H1 (cell line): ENCODE results near the gene PLIN1. TPM values are rescaled to one million over a fixed set of nuclear protein-coding genes. Genes with fewer than 3 reads are reported as not detected.
A peak's percentile ranks its signal among the peaks of the same experiment; 100 is the strongest.

ENCODE experiments used
- CTCF ChIA-PET: fragments of 300-600 bp; sonication (Branson Sonifier 250); formaldehyde crosslinking; loops from one replicate; lab custom pipeline; 2021; ENCODE audit not compliant: partially characterized antibody; lab: Charles Lee
- POLR2A ChIA-PET: fragments of 300-600 bp; sonication (Branson Sonifier 250); formaldehyde crosslinking; loops from one replicate; lab custom pipeline; 2021; ENCODE audit warnings: inconsistent platforms; ENCODE audit not compliant: partially characterized antibody; lab: Charles Lee
- DNase-seq, 2 experiments: peaks; one replicate each; pipeline versions ENCODE4 v3.0.0 to v3.0.0-alpha.2; 2010 to 2022; ENCODE audit warnings: low spot score in 2 of 2, low read depth in 1 of 2, mixed read lengths in 1 of 2
- FAIRE-seq: peaks from 2 replicates; lab custom pipeline; 2011; peaks lifted over from hg19 to GRCh38; lab: Jason Lieb, UNC
- H2AFZ ChIP-seq: 2 replicates; pipeline ENCODE4 v1.8.1; 2012; ENCODE audit warnings: low read length, inconsistent platforms
- H2AK5ac ChIP-seq: 2 replicates; pipeline ENCODE4 v1.6.1; 2013; ENCODE audit warnings: low read depth, low read length
- H2BK120ac ChIP-seq: replicated peaks from 2 replicates; pipeline ENCODE3; 2013; ENCODE audit warnings: low read depth, low read length, inconsistent platforms
- H2BK12ac ChIP-seq: 2 replicates; pipeline ENCODE4 v1.6.1; 2013; ENCODE audit warnings: low read depth, low read length
- H2BK15ac ChIP-seq: 2 replicates; pipeline ENCODE4 v1.6.1; 2013; ENCODE audit warnings: low read length
- H2BK20ac ChIP-seq: 2 replicates; pipeline ENCODE4 v1.6.1; 2013; ENCODE audit warnings: low read length
- H2BK5ac ChIP-seq: 2 replicates; pipeline ENCODE4 v1.6.1; 2013; ENCODE audit warnings: low read depth, low read length
- H3K14ac ChIP-seq: 2 replicates; pipeline ENCODE4 v1.6.1; 2013; ENCODE audit warnings: inconsistent platforms; ENCODE audit not compliant: insufficient read length
- H3K18ac ChIP-seq: 2 replicates; pipeline ENCODE4 v1.6.1; 2013; ENCODE audit warnings: low read length; ENCODE audit errors: extremely low read depth
- H3K23ac ChIP-seq: 2 replicates; pipeline ENCODE4 v1.6.1; 2013; ENCODE audit warnings: inconsistent platforms; ENCODE audit not compliant: insufficient read length
- H3K23me2 ChIP-seq: 2 replicates; pipeline ENCODE4 v1.6.1; 2013; ENCODE audit warnings: low read depth, low read length
- H3K27ac ChIP-seq: 2 replicates; pipeline ENCODE4 v1.6.1; 2011; ENCODE audit warnings: low read depth, low read length, inconsistent platforms
- H3K27me3 ChIP-seq, 4 experiments: replicated peaks in 1 of 4; 1 replicate in 1 of 4; 2 replicates in 3 of 4; pipeline versions ENCODE4 v1.6.1 to v1.8.1; 2011 to 2013; ENCODE audit warnings: low read length in 3 of 4, mild to moderate bottlenecking in 3 of 4, inconsistent platforms in 2 of 4, mixed read lengths in 2 of 4, moderate library complexity in 1 of 4; ENCODE audit not compliant: control insufficient read depth in 3 of 4, insufficient read depth in 3 of 4; ENCODE audit errors: extremely low read depth in 1 of 4
- H3K36me3 ChIP-seq, 4 experiments: 2 replicates each; pipeline versions ENCODE4 v1.6.1 to v1.8.1; 2011 to 2013; ENCODE audit warnings: mild to moderate bottlenecking in 4 of 4, low read length in 3 of 4, moderate library complexity in 2 of 4, control low read depth in 1 of 4, inconsistent platforms in 1 of 4; ENCODE audit not compliant: insufficient read depth in 4 of 4, control insufficient read depth in 2 of 4
- H3K4ac ChIP-seq: replicated peaks from 2 replicates; pipeline ENCODE3; 2013; ENCODE audit warnings: low read length, low read depth, mixed read lengths, inconsistent platforms; ENCODE audit not compliant: insufficient read length
- H3K4me1 ChIP-seq, 4 experiments: replicated peaks in 1 of 4; 1 replicate in 1 of 4; 2 replicates in 3 of 4; pipeline versions ENCODE4 v1.6.1 to v1.8.1; 2011 to 2013; ENCODE audit warnings: low read length in 3 of 4, inconsistent platforms in 2 of 4, mixed read lengths in 1 of 4; ENCODE audit not compliant: insufficient read depth in 4 of 4, control insufficient read depth in 3 of 4
- H3K4me2 ChIP-seq, 2 experiments: 2 replicates each; pipeline versions ENCODE4 v1.6.1 to v1.8.1; 2011 to 2013; ENCODE audit warnings: low read depth in 2 of 2, low read length in 2 of 2, control low read depth in 1 of 2, inconsistent platforms in 1 of 2, mild to moderate bottlenecking in 1 of 2; ENCODE audit not compliant: insufficient read depth in 1 of 2
- H3K4me3 ChIP-seq, 4 experiments: fragments of 200-600, 300-600 bp in 1 of 4; sonication (generic), shearing (Covaris generic), sonication (Bioruptor Twin) in 1 of 4; 2 replicates each; pipeline versions ENCODE4 v1.5.1 to v1.8.1; 2011 to 2016; ENCODE audit warnings: low read length in 4 of 4, low read depth in 3 of 4, control low read depth in 2 of 4, inconsistent platforms in 2 of 4, mild to moderate bottlenecking in 2 of 4, mixed read lengths in 1 of 4, moderate library complexity in 1 of 4; ENCODE audit not compliant: insufficient read depth in 2 of 4; ENCODE audit errors: extremely low read depth in 1 of 4
- H3K56ac ChIP-seq: replicated peaks from 2 replicates; pipeline ENCODE3; 2013; ENCODE audit warnings: low read depth, mild to moderate bottlenecking, mixed read lengths, low read length, inconsistent platforms; ENCODE audit not compliant: insufficient read length
- H3K79me1 ChIP-seq: 2 replicates; pipeline ENCODE4 v1.6.1; 2013; ENCODE audit warnings: low read depth, low read length, control low read depth
- H3K79me2 ChIP-seq, 2 experiments: 2 replicates each; pipeline versions ENCODE4 v1.6.1 to v1.8.1; 2012 to 2013; ENCODE audit warnings: low read length in 2 of 2, mild to moderate bottlenecking in 2 of 2, inconsistent platforms in 1 of 2; ENCODE audit not compliant: insufficient read depth in 2 of 2, control insufficient read depth in 1 of 2
- H3K9ac ChIP-seq, 4 experiments: replicated peaks in 1 of 4; 1 replicate in 1 of 4; 2 replicates in 3 of 4; pipeline versions ENCODE4 v1.6.1 to v1.8.1; 2011 to 2013; ENCODE audit warnings: low read depth in 3 of 4, low read length in 3 of 4, control low read depth in 2 of 4, mild to moderate bottlenecking in 2 of 4, moderate library complexity in 2 of 4, inconsistent platforms in 1 of 4; ENCODE audit errors: extremely low read depth in 1 of 4
- H3K9me3 ChIP-seq, 2 experiments: 2 replicates each; pipeline versions ENCODE4 v1.6.1 to v1.8.1; 2012 to 2013; ENCODE audit warnings: mild to moderate bottlenecking in 2 of 2, moderate library complexity in 2 of 2, control low read depth in 1 of 2, inconsistent platforms in 1 of 2, low read depth in 1 of 2, low read length in 1 of 2, mixed read lengths in 1 of 2; ENCODE audit not compliant: insufficient read depth in 2 of 2
- H4K20me1 ChIP-seq, 2 experiments: replicated peaks in 1 of 2; 2 replicates each; pipeline versions ENCODE3 to v1.8.1; 2011 to 2013; ENCODE audit warnings: inconsistent platforms in 2 of 2, low read length in 2 of 2, mild to moderate bottlenecking in 1 of 2; ENCODE audit not compliant: insufficient read depth in 2 of 2, control insufficient read depth in 1 of 2
- H4K5ac ChIP-seq: 2 replicates; pipeline ENCODE4 v1.6.1; 2013; ENCODE audit warnings: low read length, low read depth, mixed read lengths, inconsistent platforms; ENCODE audit not compliant: insufficient read length
- H4K8ac ChIP-seq: 2 replicates; pipeline ENCODE4 v1.8.0; 2013; ENCODE audit warnings: mild to moderate bottlenecking, moderate library complexity, low read length, inconsistent platforms; ENCODE audit not compliant: insufficient read depth; ENCODE audit errors: extremely low read depth
- H4K91ac ChIP-seq: replicated peaks from 2 replicates; pipeline ENCODE3; 2013; ENCODE audit warnings: low read length, mixed read lengths, inconsistent platforms; ENCODE audit not compliant: insufficient read length
- ATF3 ChIP-seq: IDR thresholded peaks from 2 replicates; pipeline ENCODE4 v1.6.1; 2011; ENCODE audit warnings: low read depth, mild to moderate bottlenecking, low read length; ENCODE audit not compliant: insufficient read depth
- BACH1 ChIP-seq: IDR thresholded peaks from 2 replicates; pipeline ENCODE4 v1.6.1; 2012; ENCODE audit warnings: low read length, improper control_type of control experiment
- BRCA1 ChIP-seq: IDR thresholded peaks from 2 replicates; pipeline ENCODE4 v1.6.1; 2012; ENCODE audit warnings: low read depth, low read length, improper control_type of control experiment
- CBX8 ChIP-seq: fragments of 300-800, 300-1000 bp; sonication (generic); IDR thresholded peaks from 2 replicates; pipeline ENCODE4 v1.7.1; 2016; ENCODE audit warnings: low read depth, low read length, borderline replicate concordance
- CHD1 ChIP-seq: IDR thresholded peaks from 2 replicates; pipeline ENCODE4 v1.6.1; 2012; ENCODE audit warnings: low read depth, low read length, improper control_type of control experiment
- EGR1 ChIP-seq: IDR thresholded peaks from 2 replicates; pipeline ENCODE4 v1.6.1; 2011; ENCODE audit warnings: low read depth, low read length, borderline replicate concordance
- EP300 ChIP-seq, 2 experiments: IDR thresholded peaks; 1 replicate in 1 of 2; 2 replicates in 1 of 2; pipeline ENCODE4 v1.6.1; 2011 to 2012; ENCODE audit warnings: low read depth in 2 of 2, low read length in 2 of 2, mild to moderate bottlenecking in 2 of 2, borderline replicate concordance in 1 of 2, inconsistent platforms in 1 of 2, moderate library complexity in 1 of 2
- EZH2 ChIP-seq: fragments of 200-600 bp; sonication (generic); IDR thresholded peaks from 2 replicates; pipeline ENCODE4 v1.7.1; 2012; ENCODE audit warnings: low read depth, mild to moderate bottlenecking, moderate library complexity, low read length, inconsistent platforms; ENCODE audit not compliant: severe bottlenecking
- SP4 ChIP-seq: IDR thresholded peaks from 2 replicates; pipeline ENCODE4 v1.6.1; 2012; ENCODE audit warnings: low read length, inconsistent platforms
- TAF1 ChIP-seq: IDR thresholded peaks from 2 replicates; pipeline ENCODE4 v1.6.1; 2011; ENCODE audit warnings: mild to moderate bottlenecking, low read depth, low read length
- TCF12 ChIP-seq: IDR thresholded peaks from 2 replicates; pipeline ENCODE4 v1.6.1; 2011; ENCODE audit warnings: low read depth, mild to moderate bottlenecking, low read length
- USF2 ChIP-seq: IDR thresholded peaks from 2 replicates; pipeline ENCODE4 v1.6.1; 2011; ENCODE audit warnings: low read length, improper control_type of control experiment
- WGBS, 2 experiments: shearing (Covaris generic) in 1 of 2; methylation state at CpG; one replicate each; pipeline versions ENCODE4 v1.1.6 to v1.1.7; 2013 to 2015; ENCODE audit warnings: low lambda C conversion rate in 2 of 2, mixed read lengths in 2 of 2, inconsistent platforms in 1 of 2, low coverage in 1 of 2, missing lambda C conversion rate in 1 of 2; ENCODE audit not compliant: insufficient replicate concordance in 2 of 2, insufficient coverage in 1 of 2, insufficient read length in 1 of 2; ENCODE audit errors: extremely low coverage in 1 of 2, missing lambda C conversion rate in 1 of 2; 5-methylcytosine and 5-hydroxymethylcytosine counted together
- polyA plus RNA-seq, 7 experiments: library from polyadenylated mRNA; depleted of rRNA in 3 of 7; stranded (reverse) in 5 of 7; unstranded in 2 of 7; fragments of >200 nt in 5 of 7; fragments of 200-250 nt in 2 of 7; gene quantifications; 1 replicate in 5 of 7; 2 replicates in 1 of 7; 4 replicates in 1 of 7; pipeline versions ENCODE4 v1.2.1 to v1.2.3, GENCODE V29; 2011 to 2013; ENCODE audit warnings: missing spikeins in 2 of 7, mixed read lengths in 2 of 7
- total RNA-seq: library from RNA; stranded (reverse); fragmentation: NEBNext Ultra II Directional; extraction: Animal tissue kit (Norgen Biotek cat#: 25700); gene quantifications from 2 replicates; pipeline ENCODE4 v1.2.1, GENCODE V29; 2021

Gene PLIN1
- total and polyA plus RNA-seq, 2 of the 8 experiments (the other 6 are each of a cell fraction or from before 2014, with no cell fraction given), result 0.33 TPM; not detected in 1

- no peak overlapping the region for H3K14ac ChIP-seq
- H2BK120ac ChIP-seq, result no peak overlapping the region
- DNase-seq (peak in 1 of 2 experiments; percentile 20), FAIRE-seq (no peak)
- no peak overlapping the region for H4K5ac ChIP-seq
- H4K91ac ChIP-seq, result no peak overlapping the region
- H2BK5ac ChIP-seq, result no peak overlapping the region
- no peak overlapping the region for H3K27ac ChIP-seq
- H2BK20ac ChIP-seq, result no peak overlapping the region
- H2AK5ac ChIP-seq, result no peak overlapping the region
- H3K23me2 ChIP-seq, result peaks cover 5% of the 10 kb centered on the region; the same call in 1 of the 2 replicates
- H3K4me3 ChIP-seq, result no peak overlapping the region
- H3K9ac ChIP-seq, result no peak overlapping the region
- no peak overlapping the region for H2AFZ ChIP-seq
- H3K79me1 ChIP-seq, result peaks cover 8% of the 10 kb centered on the region; the same call in 1 of the 2 replicates
- H3K9me3 ChIP-seq, result no peaks in the 10 kb centered on the region
- ChIA-PET POLR2A (interaction anchor here (0.6 kb wide), 1 partner anchor 138 kb away, joined by 3 read pairs; no protein-coding TSS in a partner anchor), CTCF (interaction anchor here (0.6 to 1.4 kb wide), 4 partner anchors 16 to 341 kb away, joined by 3 to 5 read pairs (median 4); no protein-coding TSS in a partner anchor)
- H3K79me2 ChIP-seq, result peaks cover 0 to 8% of the 10 kb centered on the region in 2 experiments; a peak in 2 of 4 replicates
- H3K4ac ChIP-seq, result no peak overlapping the region
- peaks cover 0 to 2% (median under 1%) of the 10 kb centered on the region in 4 experiments; a peak in 2 of 7 replicates for H3K4me1 ChIP-seq
- H4K8ac ChIP-seq, result peak overlapping the region; percentile 38
- 73% methylated on average over 7 of the region's 7 CpGs; no CpG with 5 or more reads in 1 of the 2 experiments for WGBS, 2 experiments
- H3K18ac ChIP-seq, result no peak overlapping the region
- H3K23ac ChIP-seq, result no peak overlapping the region
- peaks cover 3 to 5% of the 10 kb centered on the region in 2 experiments for H4K20me1 ChIP-seq
- H2BK12ac ChIP-seq, result no peak overlapping the region
- H3K36me3 ChIP-seq, result peaks cover 0 to 12% (median 0%) of the 10 kb centered on the region in 4 experiments; a peak in 1 of 8 replicates
- no peak overlapping the region for H3K4me2 ChIP-seq
- no peak overlapping the region for H2BK15ac ChIP-seq
- no peaks in the 10 kb centered on the region for H3K27me3 ChIP-seq
- H3K56ac ChIP-seq, result no peak overlapping the region
- TF ChIP-seq EGR1 (no peak), CHD1 (no peak), SP4 (no peak), TAF1 (no peak), USF2 (no peak), BACH1 (no peak), EP300 (IDR thresholded peaks at IDR 0.05; ENCODE audit: borderline replicate concordance in 1 of 2, low read depth in 2 of 2, low read length in 2 of 2) (no peak), BRCA1 (no peak), EZH2 (no peak), CBX8 (no peak), ATF3 (no peak), TCF12 (no peak)
Observed at GRCh38 chr15:89652131-89652530, 27.0 kb downstream of the PLIN1 start.
